HG03439 (cell line): Measurements from ENCODE around the gene PTCD1.
"Not testable (repeated sequence)": the region's sequence is repeated elsewhere in the genome, so short reads cannot be mapped to it uniquely, and the experiment has no call there.

ENCODE experiments used
- ATAC-seq: cut with Tn5 transposase; IDR thresholded peaks from one replicate; pipeline ENCODE4 v1.9.1; 2021; ENCODE audit warnings: mild to moderate bottlenecking, moderate library complexity; ENCODE audit not compliant: unreplicated experiment

PTCD1 gene

DNA sequence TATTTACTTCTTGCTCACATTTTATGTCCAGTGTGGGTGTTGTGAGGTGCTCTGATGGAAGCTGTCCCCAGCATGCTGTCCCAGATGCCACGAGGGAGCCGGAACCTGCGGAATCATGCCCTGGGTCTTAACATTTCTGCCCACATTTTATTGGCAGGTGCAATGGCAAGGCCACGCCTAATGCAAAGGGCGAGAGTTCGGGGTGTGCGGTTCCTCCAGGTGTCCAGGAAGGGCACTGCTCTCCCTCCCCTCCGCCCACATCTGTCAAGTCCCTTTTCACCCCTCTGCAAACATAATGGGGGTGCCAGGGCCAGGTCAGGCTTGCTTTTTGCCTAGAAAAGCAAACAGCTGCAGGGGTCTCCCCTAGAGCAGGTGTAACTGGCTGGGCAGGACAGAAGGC is 46.6 kb downstream of the PTCD1 start:
- no peak for ATAC-seq

DNA sequence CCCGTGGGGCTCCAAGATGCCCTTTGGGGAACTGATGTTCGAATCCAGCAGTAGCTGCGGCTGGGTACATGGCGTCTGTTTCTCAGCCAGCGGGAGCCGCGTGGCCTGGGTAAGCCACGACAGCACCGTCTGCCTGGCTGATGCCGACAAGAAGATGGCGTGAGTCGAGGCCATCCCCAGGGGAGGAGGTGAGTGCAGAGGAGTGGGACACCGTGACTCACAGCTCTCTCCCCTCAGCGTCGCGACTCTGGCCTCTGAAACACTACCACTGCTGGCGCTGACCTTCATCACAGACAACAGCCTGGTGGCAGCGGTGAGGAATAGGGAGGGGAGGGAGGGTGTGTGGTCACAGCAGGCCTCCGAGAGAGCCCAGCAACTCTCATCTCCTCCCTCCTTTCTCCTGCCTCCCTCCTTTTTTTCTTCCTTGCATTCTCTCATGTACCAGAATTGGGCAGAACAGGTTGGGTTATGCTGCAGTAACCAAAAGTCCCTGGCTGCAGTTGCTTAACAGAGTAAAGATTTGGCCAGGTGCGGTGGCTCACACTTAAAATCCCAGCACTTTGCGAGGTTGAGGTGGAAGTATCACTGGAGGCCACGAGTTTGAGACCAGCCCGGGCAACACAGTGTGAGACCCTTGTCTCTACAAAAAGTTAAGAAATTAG is 47.5 kb downstream of the PTCD1 start:
- no peak for ATAC-seq

DNA sequence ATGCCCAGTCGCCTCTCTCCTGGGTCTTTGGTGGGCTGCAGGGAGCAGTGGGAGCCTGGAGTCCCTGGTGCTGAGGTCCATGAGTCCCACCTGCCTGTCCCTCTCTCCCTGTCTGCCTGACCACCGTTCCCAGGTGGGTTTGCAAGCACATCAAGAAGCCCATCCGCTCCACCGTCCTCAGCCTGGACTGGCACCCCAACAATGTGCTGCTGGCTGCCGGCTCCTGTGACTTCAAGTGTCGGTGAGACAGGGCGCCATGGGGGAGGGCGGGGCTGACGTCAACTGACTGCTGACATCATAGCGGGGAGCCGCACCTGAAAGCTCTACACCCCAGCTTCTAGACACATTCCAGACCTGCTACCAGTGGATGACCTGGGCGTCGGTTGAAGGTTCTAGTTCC is 48.8 kb downstream of the PTCD1 start:
- ATAC-seq, result no peak

DNA sequence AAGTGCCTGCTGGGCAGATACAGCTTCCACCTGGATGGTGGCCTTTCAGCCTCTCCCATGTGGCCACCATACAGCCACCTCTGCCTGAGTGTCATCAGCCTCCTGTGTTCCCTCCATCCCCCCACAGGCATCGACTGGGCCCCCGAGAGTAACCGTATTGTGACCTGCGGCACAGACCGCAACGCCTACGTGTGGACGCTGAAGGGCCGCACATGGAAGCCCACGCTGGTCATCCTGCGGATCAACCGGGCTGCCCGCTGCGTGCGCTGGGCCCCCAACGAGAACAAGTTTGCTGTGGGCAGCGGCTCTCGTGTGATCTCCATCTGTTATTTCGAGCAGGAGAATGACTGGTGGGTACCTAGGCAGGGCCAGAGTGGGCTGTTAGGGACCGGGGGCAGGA is 50.7 kb downstream of the PTCD1 start:
- ATAC-seq, result no peak

DNA sequence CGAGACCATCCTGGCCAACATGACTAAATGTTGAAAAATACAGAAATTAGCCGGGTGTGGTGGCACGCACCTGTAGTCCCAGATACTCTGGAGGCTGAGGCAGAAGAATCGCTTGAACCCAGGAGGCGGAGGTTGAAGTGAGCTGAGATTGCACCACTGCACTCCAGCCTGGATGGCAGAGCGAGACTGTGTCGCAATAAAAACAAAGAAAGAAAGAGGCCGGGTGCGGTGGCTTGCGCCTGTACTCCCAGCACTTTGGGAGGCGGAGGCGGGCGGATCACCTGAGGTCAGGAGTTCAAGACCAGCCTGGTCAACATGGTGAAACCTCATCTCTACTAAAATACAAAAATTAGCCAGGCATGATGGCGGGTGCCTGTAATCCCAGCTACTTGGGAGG is 51.4 kb downstream of the PTCD1 start:
- ATAC-seq, result not testable (repeated sequence)

DNA sequence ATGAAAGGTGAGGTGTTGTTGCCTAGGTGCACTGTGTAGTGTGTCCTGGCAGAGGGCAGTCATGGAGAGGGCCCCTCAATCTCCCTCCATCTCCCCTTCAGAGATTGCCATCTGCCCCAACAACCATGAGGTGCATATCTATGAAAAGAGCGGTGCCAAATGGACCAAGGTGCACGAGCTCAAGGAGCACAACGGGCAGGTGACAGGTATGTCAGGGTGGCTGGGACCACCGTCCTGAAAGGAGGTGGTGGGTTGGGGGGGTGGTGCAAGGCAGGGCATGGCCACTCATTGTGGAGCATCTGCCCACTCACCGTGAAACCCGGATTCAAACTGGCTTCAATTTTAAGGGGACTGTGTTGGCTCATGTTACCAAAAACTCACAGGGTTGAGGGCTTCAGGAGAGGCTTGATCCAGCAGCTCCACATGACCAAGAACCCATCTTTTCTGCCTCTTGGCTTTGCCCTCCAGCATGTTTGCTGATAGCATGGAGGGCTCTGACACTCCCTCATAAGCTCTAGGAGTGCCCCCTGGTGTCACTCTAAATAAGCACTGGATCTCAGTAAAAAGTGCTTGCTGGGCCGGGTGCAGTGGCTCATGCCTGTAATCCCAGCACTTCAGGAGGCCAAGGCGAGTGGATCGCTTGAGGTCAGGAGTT is 51.9 kb downstream of the PTCD1 start:
- no peak for ATAC-seq

DNA sequence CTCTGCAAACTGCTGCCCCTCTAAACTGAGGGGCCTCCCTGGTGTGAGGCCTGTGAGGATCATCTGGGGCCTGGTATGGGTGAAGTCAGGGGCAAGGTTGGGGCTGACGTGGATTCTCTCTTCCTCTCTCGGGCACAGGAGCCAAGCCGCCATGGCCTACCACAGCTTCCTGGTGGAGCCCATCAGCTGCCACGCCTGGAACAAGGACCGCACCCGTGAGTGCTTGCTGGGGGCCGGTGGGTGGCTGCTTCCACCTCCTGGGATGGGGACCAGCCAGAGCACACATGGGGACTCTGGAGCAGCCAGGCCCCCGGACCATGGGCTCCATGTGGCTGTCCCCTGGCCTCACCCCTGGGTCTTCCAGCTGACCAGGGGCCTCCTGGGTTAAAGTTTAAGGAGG is 53.0 kb downstream of the PTCD1 start:
- ATAC-seq, result no peak

DNA sequence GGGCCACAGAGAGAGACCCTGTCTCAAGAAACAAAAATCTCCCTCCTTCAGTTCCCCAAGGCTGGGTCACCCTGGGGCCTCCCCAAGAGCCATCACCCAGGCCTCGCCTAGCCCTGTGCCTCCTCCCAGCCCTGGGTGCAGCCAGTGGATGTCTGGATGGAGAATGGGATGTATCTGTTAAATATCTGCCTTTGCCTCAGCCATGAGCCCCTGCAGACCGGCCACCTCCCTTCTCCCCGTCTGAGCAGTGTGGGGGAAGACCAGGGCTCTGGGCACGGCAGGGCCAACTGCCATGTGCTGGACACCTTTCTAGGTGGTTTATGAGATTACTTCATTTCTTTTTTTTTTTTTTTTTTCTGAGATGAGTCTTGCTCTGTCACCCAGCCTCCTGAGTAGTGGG is 54.1 kb downstream of the PTCD1 start:
- ATAC-seq, result no peak

DNA sequence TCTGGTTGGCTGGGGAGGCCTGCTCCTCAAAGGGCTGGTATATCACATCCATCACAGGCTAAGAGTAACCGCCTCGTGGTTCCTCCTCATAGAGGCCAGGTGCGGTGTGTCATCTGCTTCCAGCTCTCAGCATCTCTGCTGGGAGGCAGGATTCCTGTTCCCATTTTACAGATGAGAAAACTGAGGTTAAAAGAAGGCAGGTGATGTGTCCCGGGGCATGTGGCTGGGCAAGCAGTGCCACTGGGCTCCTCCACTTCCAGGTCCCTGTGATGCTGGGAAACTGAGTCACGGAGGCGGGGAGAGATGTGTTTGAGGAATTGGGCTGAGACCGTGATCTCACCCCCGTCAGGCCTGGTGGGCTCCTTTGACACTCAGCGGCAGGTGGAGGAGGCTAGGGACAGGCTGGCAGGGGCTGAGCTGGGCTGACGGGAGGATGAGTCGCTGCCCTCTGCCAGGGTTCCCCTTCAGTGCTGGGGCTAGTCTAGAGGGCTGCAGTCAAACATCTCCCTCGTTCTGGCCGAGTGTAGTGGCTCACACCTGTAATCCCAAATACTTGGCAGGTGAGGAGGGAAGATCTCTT is 54.7 kb downstream of the PTCD1 start:
- no peak for ATAC-seq

DNA sequence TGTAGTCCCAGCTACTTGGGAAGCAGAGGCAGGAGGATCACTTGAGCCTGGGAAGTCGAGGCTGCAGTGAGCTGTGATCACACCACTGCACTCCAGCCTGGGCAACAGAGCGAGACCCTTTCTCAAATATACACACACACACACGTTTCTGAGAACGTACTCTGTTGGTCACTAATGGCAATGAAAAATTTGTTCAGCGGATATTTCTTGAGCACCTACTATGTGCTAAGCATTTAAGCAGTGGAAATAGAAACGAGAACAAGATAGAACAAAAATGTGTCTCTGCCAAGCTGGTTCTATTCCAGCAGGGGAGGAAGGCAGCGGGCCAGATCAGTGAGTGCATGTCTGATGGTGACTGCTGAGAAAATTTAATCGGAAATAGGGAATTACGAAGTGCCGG is 55.4 kb downstream of the PTCD1 start:
- no peak for ATAC-seq

DNA sequence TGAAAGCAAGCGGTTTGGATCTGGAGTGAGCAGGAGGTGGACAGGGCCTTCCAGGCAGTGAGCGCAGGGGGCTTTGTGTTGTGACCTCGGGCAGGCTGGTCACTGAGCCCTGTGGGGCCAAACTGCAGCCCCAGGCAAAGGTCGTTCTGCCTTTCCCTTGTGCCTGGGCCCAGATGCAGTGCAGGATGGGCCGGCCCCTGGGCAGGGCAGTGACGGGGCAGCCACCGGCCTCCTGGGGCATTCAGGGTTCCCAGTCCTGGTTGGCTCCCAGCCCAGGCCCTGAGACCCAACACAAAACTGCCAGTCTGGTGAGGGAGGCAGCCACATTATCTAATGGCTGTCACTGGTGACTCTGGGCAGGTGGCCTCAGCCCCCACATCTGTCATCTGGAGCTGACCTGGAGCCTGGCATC is 56.9 kb downstream of the PTCD1 start:
- ATAC-seq, result no peak

DNA sequence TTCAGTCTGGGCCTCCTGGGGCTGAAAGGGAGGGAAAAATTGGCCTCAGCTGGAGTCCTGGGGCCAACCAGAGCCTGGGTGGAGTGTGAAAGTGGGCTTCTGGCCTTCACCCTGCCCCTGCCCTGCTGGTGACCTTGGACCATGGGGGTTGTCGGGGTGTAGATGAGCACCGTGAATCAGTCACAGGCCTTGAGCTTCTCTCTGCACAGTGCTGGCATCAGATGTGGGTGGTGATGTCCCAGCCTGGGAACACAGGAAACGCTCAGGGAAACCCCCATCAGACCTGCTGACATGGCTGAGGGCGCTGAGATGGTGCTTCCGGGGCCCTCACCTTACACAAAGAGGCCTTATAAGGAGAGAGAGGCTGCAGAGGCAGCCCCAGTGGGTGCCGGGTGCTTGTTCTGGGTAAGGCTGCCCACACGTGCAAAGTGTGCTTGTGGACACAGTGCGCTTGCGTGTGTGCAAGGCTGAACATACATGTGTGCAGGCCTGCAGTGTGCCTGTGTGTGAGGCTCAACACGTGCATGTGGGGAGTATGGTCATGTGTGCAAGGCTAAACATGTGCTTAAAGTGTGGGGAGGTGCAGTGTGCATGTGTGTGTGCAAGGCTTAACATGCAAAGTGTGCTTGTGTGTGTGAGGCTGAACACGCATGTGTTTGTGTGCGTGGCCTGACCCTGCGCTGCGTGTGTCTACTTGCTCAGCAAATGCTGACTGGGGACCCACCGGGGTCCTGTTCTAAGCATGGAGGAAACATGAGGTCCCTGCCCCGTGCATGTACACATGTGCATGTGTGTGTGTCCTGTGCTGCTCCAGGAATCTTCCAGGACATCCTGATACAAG is 57.6 kb downstream of the PTCD1 start:
- ATAC-seq, result peak; percentile 76

DNA sequence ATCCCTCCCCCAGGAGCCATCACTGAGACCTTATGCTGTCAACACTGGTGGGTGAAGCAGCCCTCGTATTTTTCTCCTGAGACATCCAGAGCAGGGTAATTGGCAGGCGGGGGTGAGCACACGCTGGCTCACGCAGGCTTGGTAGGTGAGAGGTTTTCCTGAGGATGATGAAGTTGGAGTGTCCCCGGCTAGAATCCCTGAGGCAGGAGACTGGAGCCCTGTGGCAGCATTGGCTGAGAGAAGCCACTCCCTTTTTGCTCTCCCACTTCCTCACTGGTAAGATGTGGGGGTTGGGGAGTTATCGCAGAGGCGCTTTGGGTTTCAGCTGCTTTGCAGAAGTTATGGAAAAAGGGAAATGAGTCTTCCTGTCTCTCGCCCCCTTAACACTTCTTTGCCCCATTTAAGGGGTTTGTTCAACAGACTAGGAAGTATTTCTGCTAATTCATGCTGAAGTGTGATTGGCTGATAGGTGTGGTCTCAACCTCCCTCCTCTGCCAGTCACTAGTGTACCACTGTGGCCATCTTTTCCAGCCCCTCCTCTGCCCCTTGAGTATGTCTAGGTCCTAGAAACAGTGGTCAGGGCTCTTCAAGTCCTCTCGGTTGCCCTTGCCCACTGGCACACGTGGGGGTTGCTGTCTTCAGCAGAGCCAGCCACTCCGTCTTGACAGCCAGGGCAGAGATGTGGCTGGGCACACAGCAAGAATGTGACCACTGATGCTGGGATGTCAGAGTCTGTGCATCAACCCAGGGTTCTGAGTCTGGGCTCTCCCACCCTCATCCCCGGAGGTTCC is 58.4 kb downstream of the PTCD1 start:
- no peak for ATAC-seq

DNA sequence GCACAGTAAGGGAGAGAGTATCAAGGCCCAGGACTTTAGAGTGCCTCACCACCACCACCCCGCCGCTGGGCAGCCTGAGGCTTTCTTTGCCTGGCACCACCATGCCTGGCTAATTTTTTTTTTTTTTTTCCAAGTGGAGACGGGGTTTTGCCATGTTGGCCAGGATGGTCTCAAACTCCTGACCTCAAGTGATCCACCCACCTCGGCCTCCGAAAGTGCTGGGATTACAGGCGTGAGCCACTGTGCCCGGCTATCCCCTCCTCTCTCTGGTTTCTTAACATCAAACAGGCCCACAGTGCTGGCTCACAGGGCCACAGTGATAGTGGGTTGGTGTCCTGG is 58.9 kb downstream of the PTCD1 start:
- ATAC-seq, result not testable (repeated sequence)

DNA sequence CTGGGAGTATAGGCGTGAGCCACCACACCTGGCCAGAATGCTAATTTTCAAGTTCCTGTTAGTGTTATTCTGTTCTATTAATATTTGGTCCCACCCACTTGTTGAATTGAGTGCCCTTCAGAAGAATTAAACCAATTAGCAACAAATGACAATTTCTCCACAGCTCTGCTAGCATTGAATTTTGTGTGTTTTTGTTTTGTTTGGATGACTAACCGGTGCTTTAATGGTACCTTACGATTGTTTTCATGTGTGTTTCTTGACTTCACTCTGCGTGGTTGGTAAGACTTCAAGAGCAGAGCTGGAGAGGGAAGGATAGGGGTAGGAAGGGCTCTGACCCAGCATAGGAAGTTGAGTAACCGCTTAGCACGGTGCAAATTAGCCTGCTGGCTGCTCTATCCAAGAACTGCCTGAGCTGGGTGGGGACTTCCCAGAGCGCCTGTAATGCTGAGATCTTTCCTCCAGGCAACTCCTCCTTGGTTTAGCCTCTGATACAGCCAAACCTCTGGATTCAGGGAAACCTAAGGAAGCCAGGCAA is 59.5 kb downstream of the PTCD1 start:
- ATAC-seq, result no peak

DNA sequence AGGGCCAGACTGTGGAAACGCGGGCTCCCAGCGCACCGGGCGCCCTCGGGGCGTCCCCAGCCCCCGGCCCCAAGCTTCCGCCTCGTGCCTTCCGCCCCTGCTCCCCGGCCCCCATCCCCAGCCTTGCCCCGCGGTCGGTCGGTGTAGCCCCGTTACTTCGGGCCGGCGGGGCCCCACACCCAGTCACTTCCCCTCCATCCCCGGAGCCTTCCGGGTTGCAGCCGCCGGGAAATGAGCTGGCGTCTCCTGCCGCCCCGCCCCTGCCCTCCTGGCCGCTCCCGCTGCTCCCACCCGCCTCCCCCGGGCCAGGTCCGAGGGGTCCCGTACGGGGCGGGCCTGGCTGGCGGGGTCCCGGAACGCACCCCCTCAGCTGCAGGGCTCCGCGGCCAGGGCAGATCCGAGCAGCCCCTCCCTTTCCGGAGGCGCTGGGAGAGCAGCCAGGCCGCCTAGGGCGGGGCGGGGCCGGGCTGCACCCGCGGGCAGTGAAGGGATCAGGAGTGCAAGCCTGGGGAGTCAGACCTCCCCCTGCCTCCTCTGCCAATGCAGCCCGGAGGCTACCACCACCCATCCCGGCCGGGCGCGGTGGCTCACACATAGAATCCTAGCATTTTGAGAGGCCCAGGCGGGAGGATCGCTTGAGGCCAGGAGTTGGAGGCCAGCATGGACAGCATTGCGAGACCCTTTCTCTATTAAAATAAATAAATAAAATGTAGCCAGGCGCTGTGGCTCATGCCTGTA is 63.4 kb downstream of the PTCD1 start:
- ATAC-seq, result peak; percentile 42

DNA sequence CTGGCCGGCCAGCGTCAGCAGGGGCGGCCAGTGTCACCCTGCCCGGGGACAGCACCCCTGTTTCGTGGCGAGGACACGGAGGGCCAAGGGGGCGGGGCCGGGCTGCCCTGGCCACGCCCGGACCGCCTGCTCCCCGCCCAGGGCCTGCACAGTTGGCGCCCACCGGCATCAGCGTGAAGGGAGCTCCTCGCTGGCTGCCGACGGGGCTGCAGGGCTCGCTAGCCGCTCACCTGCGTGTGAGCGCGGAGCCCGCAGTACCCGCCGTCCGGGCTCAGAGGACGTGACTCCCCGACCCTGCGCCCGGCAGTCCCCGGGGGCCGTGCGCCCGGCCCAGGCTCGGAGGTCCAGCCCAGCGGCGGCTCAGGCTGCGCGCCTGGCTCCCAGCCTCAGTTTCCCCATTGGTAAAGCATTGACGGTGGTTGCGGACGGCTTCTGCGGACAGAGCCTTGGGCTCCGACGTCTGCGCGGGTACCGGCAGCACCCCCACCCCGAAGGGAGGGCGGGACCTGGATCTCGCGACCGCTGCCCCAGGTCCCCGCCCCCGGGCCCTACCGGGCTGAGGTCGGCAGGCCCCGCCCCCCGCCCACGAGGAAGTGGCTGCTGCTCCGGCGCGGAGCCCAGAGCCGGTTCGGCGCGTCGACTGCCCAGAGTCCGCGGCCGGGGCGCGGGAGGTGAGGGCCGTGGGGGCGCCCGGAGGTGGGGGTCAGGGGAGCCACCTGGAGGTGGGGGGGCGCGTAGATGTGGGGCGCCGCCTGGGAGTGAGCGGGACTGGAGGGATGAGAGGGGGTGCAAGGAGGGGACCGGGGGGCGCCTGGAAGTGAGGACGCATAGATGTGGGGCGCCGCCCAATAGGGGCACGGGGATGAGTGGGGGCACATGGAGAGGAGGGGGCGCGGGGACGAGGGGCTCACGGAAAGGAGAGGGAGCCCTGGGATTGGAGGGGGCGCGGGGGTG is 64.2 kb downstream of the PTCD1 start, which contains the start of gene ARPC1B:
ARPC1B (plus strand) TSS at position 620 of the 954 bp plus-strand sequence. CDS start 10,985 bp downstream, outside the sequence.
- peak; percentile 53 for ATAC-seq
